ENCODE data around the gene EN1.

The EN1 gene

DNA sequence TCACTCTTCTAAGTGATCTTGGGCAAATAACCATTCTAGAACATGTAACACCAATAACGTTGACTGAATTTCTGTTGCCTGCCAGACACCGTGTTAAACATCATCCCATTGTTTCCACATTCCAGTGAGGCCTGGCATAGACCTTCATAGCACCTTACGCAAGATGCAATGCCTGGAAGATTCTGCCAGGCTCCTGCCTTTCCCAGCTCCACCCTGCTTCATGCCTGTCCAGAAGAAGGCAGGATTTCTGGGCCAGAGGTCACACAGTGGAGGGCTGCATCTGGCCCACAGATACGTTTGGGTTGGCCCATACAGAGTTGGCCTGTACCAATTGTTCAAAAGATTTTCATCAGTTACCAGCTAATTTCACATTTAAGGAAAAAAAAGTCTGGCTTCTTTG is 46.3 kb downstream of the EN1 start:
- Histone ChIP-seq H3K4me1 (ENCODE audit: insufficient read depth, insufficient read length) (peaks cover 3% of the 10 kb centered on the region), H3K4me3 (ENCODE audit: insufficient read length, low read depth) (no peak overlapping the region), H3K36me3 (ENCODE audit: insufficient read depth, insufficient read length, low read length) (no peaks in the 10 kb centered on the region), H3K9ac (ENCODE audit: insufficient read length, low read depth) (no peak overlapping the region), H3K9me3 (ENCODE audit: insufficient read depth, low read length) (no peaks in the 10 kb centered on the region), H3K27me3 (ENCODE audit: insufficient read depth, insufficient read length) (no peaks in the 10 kb centered on the region)
- no peak for TF ChIP-seq ZNF274 (IDR thresholded peaks at IDR 0.05; ENCODE audit: low read depth, low read length)
- TF ChIP-seq SUZ12 (IDR thresholded peaks at IDR 0.05; ENCODE audit: extremely low read depth, insufficient read depth, insufficient read length), result no peak
- no peak for TF ChIP-seq YY1 (IDR thresholded peaks at IDR 0.05; ENCODE audit: insufficient read depth, insufficient read length)
- DNase-seq (ENCODE audit: low read depth, low spot score), result no peak

DNA sequence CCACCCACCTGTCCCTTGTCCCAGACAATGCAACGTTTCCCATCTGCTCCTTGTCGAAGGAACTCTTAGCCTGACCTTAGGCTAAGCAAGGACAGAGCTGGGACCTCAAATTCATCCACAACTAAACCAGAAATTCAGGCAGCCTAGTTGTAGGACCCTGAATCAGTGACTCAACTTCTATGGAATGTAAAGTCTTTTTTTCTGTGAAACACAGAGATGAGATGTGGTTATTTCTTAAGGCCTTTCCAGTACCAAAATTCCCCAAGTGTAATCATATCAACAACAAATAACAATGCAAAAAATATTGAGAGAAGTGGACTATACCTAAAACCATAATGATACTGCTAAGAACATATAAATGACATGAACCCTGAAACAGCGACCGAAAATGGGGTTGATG is 46.7 kb downstream of the EN1 start:
- Histone ChIP-seq H3K9ac (ENCODE audit: insufficient read length, low read depth) (no peak overlapping the region), H3K4me3 (ENCODE audit: insufficient read length, low read depth) (no peak overlapping the region), H3K27me3 (ENCODE audit: insufficient read depth, insufficient read length) (no peaks in the 10 kb centered on the region), H3K36me3 (ENCODE audit: insufficient read depth, insufficient read length, low read length) (no peaks in the 10 kb centered on the region), H3K9me3 (ENCODE audit: insufficient read depth, low read length) (no peaks in the 10 kb centered on the region), H3K4me1 (ENCODE audit: insufficient read depth, insufficient read length) (no peaks in the 10 kb centered on the region)
- no peak for DNase-seq (ENCODE audit: low read depth, low spot score)
- TF ChIP-seq YY1 (IDR thresholded peaks at IDR 0.05; ENCODE audit: insufficient read depth, insufficient read length) (no peak), ZNF274 (IDR thresholded peaks at IDR 0.05; ENCODE audit: low read depth, low read length) (no peak), SUZ12 (IDR thresholded peaks at IDR 0.05; ENCODE audit: extremely low read depth, insufficient read depth, insufficient read length) (no peak)

DNA sequence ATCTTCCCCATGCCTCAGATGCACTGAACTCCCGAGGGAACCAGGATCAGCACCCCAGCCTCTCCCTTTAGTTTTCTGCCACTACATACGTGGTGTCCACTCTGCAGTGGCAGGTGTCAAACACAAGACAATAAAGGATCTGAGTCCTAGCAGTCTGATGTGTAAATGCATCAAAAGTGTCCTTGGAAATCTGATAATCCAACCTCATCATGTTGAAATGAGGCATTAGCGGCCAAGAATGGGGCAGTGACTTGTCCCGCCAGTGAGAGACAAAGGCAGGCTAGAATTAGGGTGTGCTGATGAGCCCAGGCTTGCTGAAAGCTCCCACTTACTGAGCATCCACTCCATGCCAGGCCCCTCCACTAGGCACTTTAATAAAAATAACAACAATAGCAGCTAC is 52.9 kb downstream of the EN1 start:
- H3K9ac ChIP-seq (ENCODE audit: insufficient read length, low read depth), result no peak overlapping the region
- H3K36me3 ChIP-seq (ENCODE audit: insufficient read depth, insufficient read length, low read length), result no peaks in the 10 kb centered on the region
- DNase-seq (ENCODE audit: low read depth, low spot score), result no peak
- no peaks in the 10 kb centered on the region for H3K4me1 ChIP-seq (ENCODE audit: insufficient read depth, insufficient read length)
- no peak overlapping the region for H3K4me3 ChIP-seq (ENCODE audit: insufficient read length, low read depth)
- H3K27me3 ChIP-seq (ENCODE audit: insufficient read depth, insufficient read length), result no peaks in the 10 kb centered on the region
- no peak for TF ChIP-seq SUZ12 (IDR thresholded peaks at IDR 0.05; ENCODE audit: extremely low read depth, insufficient read depth, insufficient read length)
- no peak for TF ChIP-seq YY1 (IDR thresholded peaks at IDR 0.05; ENCODE audit: insufficient read depth, insufficient read length)
- H3K9me3 ChIP-seq (ENCODE audit: insufficient read depth, low read length), result no peaks in the 10 kb centered on the region
